Cardiac atrium fibroblast (primary cell): Measurements from ENCODE around the gene MOBP. TPM values are rescaled to one million over a fixed set of nuclear protein-coding genes. Genes with fewer than 3 reads are reported as not detected.

Experiments used
- total RNA-seq: library from RNA; depleted of rRNA; stranded (reverse); fragments of >200 nt; gene quantifications from 2 replicates; pipeline ENCODE4 v1.2.3, GENCODE V29; 2015

MOBP gene
- total RNA-seq, result not detected in 2 replicates

DNA sequence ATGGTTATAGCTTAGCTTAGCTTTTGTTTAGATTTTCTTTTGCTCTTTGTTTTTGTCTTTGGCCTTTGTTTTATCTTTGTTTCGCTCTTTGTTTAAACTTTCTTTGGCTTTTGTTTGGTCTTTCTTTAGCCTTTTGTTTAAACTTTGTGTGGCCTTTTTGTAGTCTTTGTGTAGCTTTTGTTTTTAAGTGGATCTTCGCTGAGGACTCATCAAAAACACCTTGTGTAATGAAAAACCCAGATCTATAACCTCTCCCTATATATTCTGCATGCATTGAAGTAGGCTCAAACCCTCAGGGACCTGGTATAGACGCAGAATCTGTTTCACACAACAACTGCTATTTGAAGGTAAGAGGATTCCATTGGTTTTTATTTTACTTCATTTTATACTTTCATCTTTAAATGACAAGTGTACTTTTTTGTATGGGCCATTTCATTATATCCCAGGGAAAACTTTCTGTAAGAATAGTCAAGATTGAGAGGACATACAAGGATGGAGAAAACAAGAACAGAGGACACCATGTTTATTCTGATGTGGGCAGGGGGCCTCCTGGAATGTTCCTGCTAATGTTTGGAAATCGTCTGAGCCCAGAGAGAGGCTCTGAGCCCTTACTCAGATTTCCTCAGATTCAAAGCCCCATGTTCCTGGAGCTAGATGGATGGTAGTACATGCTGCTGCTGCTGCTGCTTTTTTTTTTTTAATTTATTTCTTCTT is at the start of gene MOBP:
Gene MOBP (plus strand): TSS at position 287 of the 714 bp plus-strand sequence. CDS start 34,390 bp downstream, outside the sequence.

Other genes with a start within 250 kb of the MOBP start
- gene CX3CR1, start 187.6 kb upstream of the MOBP start, total RNA-seq, result not detected in 2 replicates
- gene CCR8, start 138.0 kb upstream of the MOBP start, total RNA-seq, result not detected in 2 replicates
- gene SLC25A38, start 84.3 kb upstream of the MOBP start, total RNA-seq, result 24.6 and 41.5 TPM in 2 replicates
- gene RPSA, start 61.0 kb upstream of the MOBP start, total RNA-seq, result 2,410 and 2,643 TPM in 2 replicates